ENCODE results near the gene EDN2. TPM values are rescaled to one million over a fixed set of nuclear protein-coding genes. Genes with fewer than 3 reads are reported as not detected.

Gene EDN2
- total RNA-seq, 1 donor from 2014 or later, result not detected

- Mint-ChIP-seq H3K36me3 (ENCODE audit: low read depth) (no peaks in the 10 kb centered on the region), H3K4me3 (no peak overlapping the region), H3K9me3 (no peaks in the 10 kb centered on the region), H3K27ac (no peak overlapping the region), H3K4me1 (no peaks in the 10 kb centered on the region), H3K27me3 (peaks cover 2% of the 10 kb centered on the region)
- intact Hi-C loops (cut with micrococcal nuclease), result no loop called here
- DNase-seq, result no peak
These were observed 18.7 kb downstream of the EDN2 start for GRCh38 chr1:41465741-41466140.

- H3K4me3 Mint-ChIP-seq, result no peak overlapping the region
- intact Hi-C loops (cut with micrococcal nuclease), result no loop called here
- peaks cover 3% of the 10 kb centered on the region for H3K27me3 Mint-ChIP-seq
- DNase-seq, result no peak
- H3K27ac Mint-ChIP-seq, result no peak overlapping the region
- no peaks in the 10 kb centered on the region for H3K9me3 Mint-ChIP-seq
- H3K4me1 Mint-ChIP-seq, result no peaks in the 10 kb centered on the region
- H3K36me3 Mint-ChIP-seq (ENCODE audit: low read depth), result no peaks in the 10 kb centered on the region
These were observed 19.6 kb downstream of the EDN2 start for GRCh38 chr1:41464885-41465284.

- H3K27me3 Mint-ChIP-seq, result peaks cover 4% of the 10 kb centered on the region
- no peaks in the 10 kb centered on the region for H3K36me3 Mint-ChIP-seq (ENCODE audit: low read depth)
- no peak overlapping the region for H3K27ac Mint-ChIP-seq
- intact Hi-C loops (cut with micrococcal nuclease), result no loop called here
- no peaks in the 10 kb centered on the region for H3K9me3 Mint-ChIP-seq
- no peaks in the 10 kb centered on the region for H3K4me1 Mint-ChIP-seq
- DNase-seq, result no peak
- no peak overlapping the region for H3K4me3 Mint-ChIP-seq
These were observed 21.0 kb downstream of the EDN2 start for GRCh38 chr1:41463516-41463915.

- intact Hi-C loops (cut with micrococcal nuclease), result no loop called here
- Mint-ChIP-seq H3K27me3 (peaks cover 4% of the 10 kb centered on the region), H3K27ac (no peak overlapping the region), H3K4me1 (no peaks in the 10 kb centered on the region), H3K36me3 (ENCODE audit: low read depth) (no peaks in the 10 kb centered on the region), H3K4me3 (no peak overlapping the region), H3K9me3 (no peaks in the 10 kb centered on the region)
- no peak for DNase-seq
These were observed 21.8 kb downstream of the EDN2 start for GRCh38 chr1:41462680-41463004.

GRCh38 chr1:41461790-41462679, 22.4 kb downstream of the EDN2 start:
- Mint-ChIP-seq H3K9me3 (no peaks in the 10 kb centered on the region), H3K27ac (no peak overlapping the region), H3K4me3 (no peak overlapping the region), H3K4me1 (no peaks in the 10 kb centered on the region), H3K36me3 (ENCODE audit: low read depth) (no peaks in the 10 kb centered on the region), H3K27me3 (peaks cover 4% of the 10 kb centered on the region)
- no peak for DNase-seq
- intact Hi-C loops (cut with micrococcal nuclease), result no loop called here

GRCh38 chr1:41456847-41457540, 27.5 kb downstream of the EDN2 start:
- no peaks in the 10 kb centered on the region for H3K36me3 Mint-ChIP-seq (ENCODE audit: low read depth)
- no peaks in the 10 kb centered on the region for H3K4me1 Mint-ChIP-seq
- intact Hi-C loops (cut with micrococcal nuclease), result no loop called here
- H3K27me3 Mint-ChIP-seq, result peaks cover 2% of the 10 kb centered on the region
- no peak for DNase-seq
- H3K4me3 Mint-ChIP-seq, result no peak overlapping the region
- no peaks in the 10 kb centered on the region for H3K9me3 Mint-ChIP-seq
- no peak overlapping the region for H3K27ac Mint-ChIP-seq

GRCh38 chr1:41455479-41456332, 28.8 kb downstream of the EDN2 start:
- H3K4me3 Mint-ChIP-seq, result no peak overlapping the region
- no peak for DNase-seq
- peaks cover 2% of the 10 kb centered on the region for H3K27me3 Mint-ChIP-seq
- no peaks in the 10 kb centered on the region for H3K4me1 Mint-ChIP-seq
- no peak overlapping the region for H3K27ac Mint-ChIP-seq
- intact Hi-C loops (cut with micrococcal nuclease), result no loop called here
- H3K36me3 Mint-ChIP-seq (ENCODE audit: low read depth), result no peaks in the 10 kb centered on the region
- no peaks in the 10 kb centered on the region for H3K9me3 Mint-ChIP-seq

GRCh38 chr1:41454406-41454805, 30.1 kb downstream of the EDN2 start:
- no peak for DNase-seq
- Mint-ChIP-seq H3K27me3 (no peaks in the 10 kb centered on the region), H3K4me3 (no peak overlapping the region), H3K36me3 (ENCODE audit: low read depth) (no peaks in the 10 kb centered on the region), H3K27ac (no peak overlapping the region), H3K4me1 (no peaks in the 10 kb centered on the region), H3K9me3 (no peaks in the 10 kb centered on the region)
- intact Hi-C loops (cut with micrococcal nuclease), result no loop called here

GRCh38 chr1:41452704-41453290, 31.7 kb downstream of the EDN2 start:
- intact Hi-C loops (cut with micrococcal nuclease), result no loop called here
- H3K36me3 Mint-ChIP-seq (ENCODE audit: low read depth), result no peaks in the 10 kb centered on the region
- H3K27me3 Mint-ChIP-seq, result peaks cover 3% of the 10 kb centered on the region
- DNase-seq, result no peak
- H3K9me3 Mint-ChIP-seq, result no peaks in the 10 kb centered on the region
- no peaks in the 10 kb centered on the region for H3K4me1 Mint-ChIP-seq
- no peak overlapping the region for H3K27ac Mint-ChIP-seq
- H3K4me3 Mint-ChIP-seq, result no peak overlapping the region

GRCh38 chr1:41450747-41451285, 33.7 kb downstream of the EDN2 start:
- no peaks in the 10 kb centered on the region for H3K4me1 Mint-ChIP-seq
- no peak overlapping the region for H3K4me3 Mint-ChIP-seq
- no peak for DNase-seq
- intact Hi-C loops (cut with micrococcal nuclease), result no loop called here
- H3K9me3 Mint-ChIP-seq, result peaks cover 3% of the 10 kb centered on the region
- no peaks in the 10 kb centered on the region for H3K36me3 Mint-ChIP-seq (ENCODE audit: low read depth)
- H3K27ac Mint-ChIP-seq, result no peak overlapping the region
- H3K27me3 Mint-ChIP-seq, result peaks cover 5% of the 10 kb centered on the region

GRCh38 chr1:41449326-41449921, 35.1 kb downstream of the EDN2 start:
- DNase-seq, result no peak
- H3K27ac Mint-ChIP-seq, result no peak overlapping the region
- H3K9me3 Mint-ChIP-seq, result peaks cover 8% of the 10 kb centered on the region
- H3K4me1 Mint-ChIP-seq, result no peaks in the 10 kb centered on the region
- intact Hi-C loops (cut with micrococcal nuclease), result no loop called here
- H3K4me3 Mint-ChIP-seq, result no peak overlapping the region
- no peaks in the 10 kb centered on the region for H3K36me3 Mint-ChIP-seq (ENCODE audit: low read depth)
- peaks cover 5% of the 10 kb centered on the region for H3K27me3 Mint-ChIP-seq

GRCh38 chr1:41448821-41449220, 35.7 kb downstream of the EDN2 start:
- DNase-seq, result no peak
- Mint-ChIP-seq H3K4me1 (no peaks in the 10 kb centered on the region), H3K36me3 (ENCODE audit: low read depth) (no peaks in the 10 kb centered on the region), H3K9me3 (peaks cover 8% of the 10 kb centered on the region), H3K27ac (no peak overlapping the region), H3K27me3 (peaks cover 5% of the 10 kb centered on the region), H3K4me3 (no peak overlapping the region)
- intact Hi-C loops (cut with micrococcal nuclease), result no loop called here

All from activated CD4-positive, alpha-beta T cell treated with anti-CD3 and anti-CD28 coated beads, Interleukin-2, amount 10 ng/mL, durations not matched to agents 24 days and 14 days (primary cell).